ENCODE results near the gene OTOGL.

DNA sequence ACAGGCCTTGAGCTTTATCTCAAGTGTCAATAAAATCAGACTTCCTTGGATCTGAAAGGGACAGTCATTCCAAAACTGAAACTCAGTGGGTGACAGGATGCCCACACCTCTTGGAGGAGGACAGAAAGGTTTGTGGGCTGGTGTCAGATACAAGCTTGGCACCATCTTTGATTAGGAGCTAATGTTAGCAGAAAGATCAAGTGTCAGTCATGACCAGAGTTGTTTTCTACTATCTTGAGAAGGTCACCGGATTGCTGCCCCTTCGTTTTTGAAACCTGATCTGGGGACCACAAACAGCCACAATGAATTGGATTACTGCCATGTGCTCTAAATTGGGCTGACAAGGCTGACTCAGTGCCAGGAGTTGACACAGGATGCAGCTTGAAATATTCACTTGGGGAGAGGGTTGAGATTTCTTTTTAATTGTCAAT, 88.3 kb downstream of the OTOGL start:
- TF ChIP-seq EZH2 (optimal IDR thresholded peaks at IDR 0.05; ENCODE audit: low read depth, low read length) = no peak
- TF ChIP-seq, protein P1, sequence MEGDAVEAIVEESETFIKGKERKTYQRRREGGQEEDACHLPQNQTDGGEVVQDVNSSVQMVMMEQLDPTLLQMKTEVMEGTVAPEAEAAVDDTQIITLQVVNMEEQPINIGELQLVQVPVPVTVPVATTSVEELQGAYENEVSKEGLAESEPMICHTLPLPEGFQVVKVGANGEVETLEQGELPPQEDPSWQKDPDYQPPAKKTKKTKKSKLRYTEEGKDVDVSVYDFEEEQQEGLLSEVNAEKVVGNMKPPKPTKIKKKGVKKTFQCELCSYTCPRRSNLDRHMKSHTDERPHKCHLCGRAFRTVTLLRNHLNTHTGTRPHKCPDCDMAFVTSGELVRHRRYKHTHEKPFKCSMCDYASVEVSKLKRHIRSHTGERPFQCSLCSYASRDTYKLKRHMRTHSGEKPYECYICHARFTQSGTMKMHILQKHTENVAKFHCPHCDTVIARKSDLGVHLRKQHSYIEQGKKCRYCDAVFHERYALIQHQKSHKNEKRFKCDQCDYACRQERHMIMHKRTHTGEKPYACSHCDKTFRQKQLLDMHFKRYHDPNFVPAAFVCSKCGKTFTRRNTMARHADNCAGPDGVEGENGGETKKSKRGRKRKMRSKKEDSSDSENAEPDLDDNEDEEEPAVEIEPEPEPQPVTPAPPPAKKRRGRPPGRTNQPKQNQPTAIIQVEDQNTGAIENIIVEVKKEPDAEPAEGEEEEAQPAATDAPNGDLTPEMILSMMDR (IDR thresholded peaks at IDR 0.05; ENCODE audit: low read length) = no peak

Measured in MM.1S (cell line).